Heart left ventricle (tissue), 13 donors: ENCODE measurements around the gene ARHGAP40.

ENCODE experiments used
- CTCF ChIP-seq, 12 donors: fragments of 200-600 bp; sonication (generic) in 4 of 12; IDR thresholded peaks; one replicate each; pipeline versions ENCODE4 v1.5.0 to v1.8.0; 2018 to 2022; ENCODE audit warnings: antibody characterized with exemption in 12 of 12, mild to moderate bottlenecking in 5 of 12
- POLR2A ChIP-seq, 2 donors: fragments of 450-650 bp; IDR thresholded peaks; one replicate each; pipeline ENCODE4 v1.6.1; 2017; ENCODE audit warnings: antibody characterized with exemption in 2 of 2, mild to moderate bottlenecking in 2 of 2, moderate library complexity in 2 of 2
- donor health status: ischemic (EF 13 %, LVEDD 7.1; RV severe dilation, severe dysfunction).
- donor health status: DM: no; HTN: yes; CAD: no.
- donor health status: DM: no; HTN: no; CAD: no.
- donor health status: ischemic (EF 25% LVEDD 6.9; RV normal size, moderate dysfunction).
- donor health status: ischemic (EF 25% LVEDD 5.7; RV mildly dilated, moderate dysfunction).
- donor health status: ischemic (EF 35%, LVEDD 5.7; RV mildly dilated, moderate dysfunction).
- donor health status: nonischemic (EF 11% LVEDD 7.7; RV severe dilation, severe dysfunction).
- donor health status: DM: yes; HTN: yes; CAD: no.
- donor health status: PGD.
- donor health status: ischemic (EF 29% LVEDD 5.4; RV normal size, mild dysfunction).
- donor health status: nonischemic (EF 23%, LVEDD 6.1; RV moderate dilation, normal function).

- TF ChIP-seq CTCF (IDR thresholded peaks at IDR 0.05) (no peak), POLR2A (IDR thresholded peaks at IDR 0.05) (no peak)
Observed at GRCh38 chr20:38670786-38671185, 69.2 kb downstream of the ARHGAP40 start.
